DOHH2 (cell line): ENCODE results near the gene KDM4D.

ENCODE experiments used
- EZH2phosphoT487 ChIP-seq: fragments of 200-600 bp; sonication (generic); IDR thresholded peaks from 2 replicates; pipeline ENCODE4 v1.6.1; 2017; ENCODE audit warnings: borderline replicate concordance, mild to moderate bottlenecking, antibody characterized with exemption, low read length, moderate library complexity, mixed read lengths
- TF ChIP-seq, protein P1 (sequence below): fragments of 200-600 bp; sonication (generic); IDR thresholded peaks from one replicate; pipeline ENCODE4 v1.5.1; 2014; ENCODE audit warnings: antibody characterized with exemption, mild to moderate bottlenecking, low read depth, low read length; ENCODE audit not compliant: poor library complexity, severe bottlenecking

DNA sequence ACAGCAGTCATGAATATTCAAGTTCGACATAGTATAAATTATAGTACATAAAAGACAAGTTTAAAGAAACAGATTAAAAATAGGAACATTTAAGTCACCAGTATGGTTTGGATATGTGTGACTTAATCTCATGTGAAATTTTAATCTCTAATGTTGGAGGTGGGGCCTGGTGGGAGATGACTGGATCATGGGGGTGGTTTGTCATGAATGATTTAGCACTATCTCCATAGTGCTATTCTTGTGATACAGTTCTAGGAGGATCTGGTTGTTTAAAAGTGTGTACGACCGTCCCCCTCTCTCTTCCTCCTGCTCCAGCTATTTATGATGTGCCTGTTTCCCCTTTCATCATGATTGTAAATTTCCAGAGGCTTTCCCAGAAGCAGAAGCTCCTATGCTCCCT, 54.8 kb downstream of the KDM4D start:
- TF ChIP-seq, protein P1, sequence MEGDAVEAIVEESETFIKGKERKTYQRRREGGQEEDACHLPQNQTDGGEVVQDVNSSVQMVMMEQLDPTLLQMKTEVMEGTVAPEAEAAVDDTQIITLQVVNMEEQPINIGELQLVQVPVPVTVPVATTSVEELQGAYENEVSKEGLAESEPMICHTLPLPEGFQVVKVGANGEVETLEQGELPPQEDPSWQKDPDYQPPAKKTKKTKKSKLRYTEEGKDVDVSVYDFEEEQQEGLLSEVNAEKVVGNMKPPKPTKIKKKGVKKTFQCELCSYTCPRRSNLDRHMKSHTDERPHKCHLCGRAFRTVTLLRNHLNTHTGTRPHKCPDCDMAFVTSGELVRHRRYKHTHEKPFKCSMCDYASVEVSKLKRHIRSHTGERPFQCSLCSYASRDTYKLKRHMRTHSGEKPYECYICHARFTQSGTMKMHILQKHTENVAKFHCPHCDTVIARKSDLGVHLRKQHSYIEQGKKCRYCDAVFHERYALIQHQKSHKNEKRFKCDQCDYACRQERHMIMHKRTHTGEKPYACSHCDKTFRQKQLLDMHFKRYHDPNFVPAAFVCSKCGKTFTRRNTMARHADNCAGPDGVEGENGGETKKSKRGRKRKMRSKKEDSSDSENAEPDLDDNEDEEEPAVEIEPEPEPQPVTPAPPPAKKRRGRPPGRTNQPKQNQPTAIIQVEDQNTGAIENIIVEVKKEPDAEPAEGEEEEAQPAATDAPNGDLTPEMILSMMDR: no peak
- no peak for TF ChIP-seq EZH2phosphoT487
